Measurements from ENCODE around the gene CEP95.

The CEP95 gene

DNA sequence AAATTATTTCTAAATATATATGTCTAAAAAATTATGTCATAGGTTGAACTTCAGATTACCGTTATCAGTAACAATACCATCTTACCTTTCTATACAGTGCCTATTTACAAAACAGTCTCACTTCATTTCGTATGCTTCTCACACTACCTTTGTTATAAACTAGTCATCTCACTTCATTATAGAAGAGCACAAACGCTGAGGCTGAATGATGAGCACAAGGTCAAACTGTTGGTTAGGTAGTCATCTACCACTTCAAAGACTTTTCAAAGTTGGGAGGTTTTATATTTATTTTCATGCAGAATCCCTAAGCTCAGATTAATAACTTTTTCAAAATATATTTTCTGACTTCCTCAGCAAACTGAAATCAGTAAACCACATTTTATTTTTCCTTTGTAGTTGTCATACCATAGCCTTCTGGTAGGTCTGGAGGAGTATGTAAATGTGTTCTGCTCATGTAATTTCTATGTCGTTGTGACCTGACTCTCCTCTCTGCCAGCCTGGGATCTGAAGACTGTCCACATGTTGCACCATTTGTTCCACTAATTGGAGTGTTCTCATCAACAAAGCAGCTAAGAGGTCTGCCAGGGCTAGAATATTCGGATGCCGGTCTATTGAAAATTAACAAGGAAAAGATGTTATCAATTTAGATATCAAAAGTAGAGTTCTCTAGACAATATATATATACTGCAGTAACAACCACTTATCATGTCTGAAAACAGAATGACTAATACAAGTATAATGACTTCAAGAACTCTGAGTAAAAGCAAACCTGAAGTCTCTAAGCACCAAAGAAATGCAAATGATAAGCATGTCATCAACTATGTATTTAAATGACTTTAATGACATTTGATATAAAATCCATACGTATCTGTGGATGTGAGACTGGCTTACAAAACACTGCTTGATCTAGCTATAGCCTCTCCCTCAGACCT, 73.9 kb downstream of the CEP95 start:
- H3K4me3 ChIP-seq (ENCODE audit: low read depth, low read length), result no peak overlapping the region
- DNase-seq (ENCODE audit: low read depth), result no peak
- TF ChIP-seq CTCF (IDR thresholded peaks at IDR 0.05; ENCODE audit: low read depth, low read length, missing control alignments), result no peak

- DNase-seq (ENCODE audit: low read depth), result no peak
- no peak overlapping the region for H3K4me3 ChIP-seq (ENCODE audit: low read depth, low read length)
- TF ChIP-seq CTCF (IDR thresholded peaks at IDR 0.05; ENCODE audit: low read depth, low read length, missing control alignments), result no peak
These were observed 76.3 kb downstream of the CEP95 start for GRCh38 chr17:64583038-64583437.

- H3K4me3 ChIP-seq (ENCODE audit: low read depth, low read length), result no peak overlapping the region
- no peak for TF ChIP-seq CTCF (IDR thresholded peaks at IDR 0.05; ENCODE audit: low read depth, low read length, missing control alignments)
- DNase-seq (ENCODE audit: low read depth), result no peak
These were observed 78.4 kb downstream of the CEP95 start for GRCh38 chr17:64585146-64585545.

Measured in GM12864 (cell line).